Progenitor cell of endocrine pancreas (in vitro differentiated cells): ENCODE data around the gene SPOCK1. TPM values are rescaled to one million over a fixed set of nuclear protein-coding genes. Genes with fewer than 3 reads are reported as not detected.

Experiments used
- DNase-seq: peaks from one replicate; pipeline ENCODE4 v3.0.0; 2021; ENCODE audit warnings: low spot score; ENCODE audit not compliant: unreplicated experiment
- H3K27ac Mint-ChIP-seq: 2 replicates; pipeline ENCODE4 v1.8.0; 2021; ENCODE audit warnings: mild to moderate bottlenecking, moderate library complexity, mixed read lengths
- H3K27me3 Mint-ChIP-seq: 2 replicates; pipeline ENCODE4 v1.8.0; 2021; ENCODE audit warnings: mixed read lengths
- H3K36me3 Mint-ChIP-seq: 2 replicates; pipeline ENCODE4 v1.8.0; 2022; ENCODE audit warnings: mixed read lengths; ENCODE audit not compliant: insufficient read depth
- H3K4me1 Mint-ChIP-seq: 2 replicates; pipeline ENCODE4 v1.8.0; 2021; ENCODE audit warnings: low read depth, mixed read lengths
- H3K4me3 Mint-ChIP-seq: 2 replicates; pipeline ENCODE4 v1.8.0; 2021; ENCODE audit warnings: low read depth, mild to moderate bottlenecking, moderate library complexity, mixed read lengths
- H3K9me3 Mint-ChIP-seq: 2 replicates; pipeline ENCODE4 v1.8.0; 2021; ENCODE audit warnings: low read depth, mixed read lengths
- total RNA-seq: library from RNA; stranded (reverse); gene quantifications from 2 replicates; pipeline ENCODE4 v1.2.1, GENCODE V29; 2021
- TF ChIP-seq, protein P1 (sequence below): fragments of 200-600 bp; sonication (generic); IDR thresholded peaks from one replicate; pipeline ENCODE4 v1.5.0; 2021; ENCODE audit warnings: antibody characterized with exemption, mild to moderate bottlenecking; ENCODE audit not compliant: unreplicated experiment

The SPOCK1 gene
- total RNA-seq, 1 donor from 2014 or later, result 41.4 TPM

DNA sequence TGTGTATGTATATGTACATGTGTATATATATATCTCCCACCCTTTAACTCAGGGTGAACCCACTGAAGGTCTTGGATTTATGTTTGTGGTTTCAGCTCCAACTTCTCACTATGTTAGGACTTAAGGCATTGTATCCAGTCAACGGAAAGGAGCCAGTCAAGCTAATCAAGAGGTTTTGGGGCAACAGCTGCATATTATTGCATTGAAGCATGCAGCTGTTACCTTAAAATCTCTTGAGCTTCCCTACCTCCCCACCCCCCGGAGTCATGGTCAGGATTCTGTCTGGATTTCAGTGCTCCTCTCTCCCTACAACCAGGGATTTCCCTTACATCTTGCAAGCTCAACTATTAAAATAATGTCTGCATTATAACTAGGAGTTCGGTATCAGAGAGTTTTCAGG lies 399.5 kb downstream of the SPOCK1 start:
- no peak overlapping the region for H3K27ac Mint-ChIP-seq
- no peak overlapping the region for H3K4me3 Mint-ChIP-seq
- H3K36me3 Mint-ChIP-seq, result no peaks in the 10 kb centered on the region
- TF ChIP-seq, protein P1, sequence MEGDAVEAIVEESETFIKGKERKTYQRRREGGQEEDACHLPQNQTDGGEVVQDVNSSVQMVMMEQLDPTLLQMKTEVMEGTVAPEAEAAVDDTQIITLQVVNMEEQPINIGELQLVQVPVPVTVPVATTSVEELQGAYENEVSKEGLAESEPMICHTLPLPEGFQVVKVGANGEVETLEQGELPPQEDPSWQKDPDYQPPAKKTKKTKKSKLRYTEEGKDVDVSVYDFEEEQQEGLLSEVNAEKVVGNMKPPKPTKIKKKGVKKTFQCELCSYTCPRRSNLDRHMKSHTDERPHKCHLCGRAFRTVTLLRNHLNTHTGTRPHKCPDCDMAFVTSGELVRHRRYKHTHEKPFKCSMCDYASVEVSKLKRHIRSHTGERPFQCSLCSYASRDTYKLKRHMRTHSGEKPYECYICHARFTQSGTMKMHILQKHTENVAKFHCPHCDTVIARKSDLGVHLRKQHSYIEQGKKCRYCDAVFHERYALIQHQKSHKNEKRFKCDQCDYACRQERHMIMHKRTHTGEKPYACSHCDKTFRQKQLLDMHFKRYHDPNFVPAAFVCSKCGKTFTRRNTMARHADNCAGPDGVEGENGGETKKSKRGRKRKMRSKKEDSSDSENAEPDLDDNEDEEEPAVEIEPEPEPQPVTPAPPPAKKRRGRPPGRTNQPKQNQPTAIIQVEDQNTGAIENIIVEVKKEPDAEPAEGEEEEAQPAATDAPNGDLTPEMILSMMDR, result no peak
- no peaks in the 10 kb centered on the region for H3K9me3 Mint-ChIP-seq
- peaks cover 3% of the 10 kb centered on the region for H3K27me3 Mint-ChIP-seq
- H3K4me1 Mint-ChIP-seq, result no peaks in the 10 kb centered on the region
- no peak for DNase-seq

DNA sequence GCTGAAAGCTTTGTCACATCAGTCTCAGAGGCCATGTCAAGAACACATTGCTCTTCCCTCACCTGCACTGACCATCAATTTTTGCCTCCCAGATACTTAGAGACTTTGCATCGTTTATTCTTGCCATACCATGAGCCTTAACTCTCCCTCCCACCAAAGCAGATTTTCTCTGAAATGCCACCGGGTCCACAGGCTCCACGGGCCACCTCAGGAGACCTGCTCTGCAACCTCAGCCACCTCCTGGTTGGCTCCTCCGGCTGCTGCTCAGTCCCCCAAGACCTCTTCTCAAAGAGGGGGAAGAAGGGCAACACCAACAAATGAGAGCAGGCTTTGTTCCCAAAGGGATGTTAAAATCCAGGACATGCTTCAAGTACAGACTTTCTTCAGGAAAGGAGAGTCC lies 400.5 kb downstream of the SPOCK1 start:
- Mint-ChIP-seq H3K9me3 (no peaks in the 10 kb centered on the region), H3K27ac (no peak overlapping the region)

DNA sequence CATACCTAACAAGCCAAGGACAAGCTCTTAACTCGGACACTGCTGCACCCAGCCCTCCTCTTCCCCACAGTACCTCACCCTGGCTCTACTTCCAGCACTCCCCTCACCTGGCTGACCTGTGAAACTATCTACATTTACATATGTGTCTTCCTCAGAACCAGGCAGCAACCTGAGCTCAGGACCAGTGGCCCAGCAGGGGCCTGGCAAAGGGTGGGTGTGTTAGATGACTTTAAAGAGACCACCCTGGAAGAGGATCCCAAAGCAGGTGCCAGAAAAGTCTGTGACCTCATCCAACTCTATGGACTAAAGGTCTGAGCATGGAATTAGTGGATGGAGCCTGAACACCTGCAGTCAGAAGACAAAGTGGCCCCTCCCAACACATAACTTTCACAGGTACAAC lies 400.9 kb downstream of the SPOCK1 start:
- DNase-seq, result no peak
- H3K9me3 Mint-ChIP-seq, result no peaks in the 10 kb centered on the region
- no peak overlapping the region for H3K4me3 Mint-ChIP-seq
- H3K36me3 Mint-ChIP-seq, result no peaks in the 10 kb centered on the region
- peaks cover 7% of the 10 kb centered on the region for H3K27me3 Mint-ChIP-seq
- TF ChIP-seq, protein P1, result no peak
- H3K4me1 Mint-ChIP-seq, result no peaks in the 10 kb centered on the region
- no peak overlapping the region for H3K27ac Mint-ChIP-seq

More for the DNA sequence above, 400.5 kb downstream of the SPOCK1 start:
- Mint-ChIP-seq H3K4me1 (no peaks in the 10 kb centered on the region), H3K4me3 (no peak overlapping the region), H3K36me3 (no peaks in the 10 kb centered on the region), H3K27me3 (peaks cover 3% of the 10 kb centered on the region)
- no peak for DNase-seq
- TF ChIP-seq, protein P1, result no peak

DNA sequence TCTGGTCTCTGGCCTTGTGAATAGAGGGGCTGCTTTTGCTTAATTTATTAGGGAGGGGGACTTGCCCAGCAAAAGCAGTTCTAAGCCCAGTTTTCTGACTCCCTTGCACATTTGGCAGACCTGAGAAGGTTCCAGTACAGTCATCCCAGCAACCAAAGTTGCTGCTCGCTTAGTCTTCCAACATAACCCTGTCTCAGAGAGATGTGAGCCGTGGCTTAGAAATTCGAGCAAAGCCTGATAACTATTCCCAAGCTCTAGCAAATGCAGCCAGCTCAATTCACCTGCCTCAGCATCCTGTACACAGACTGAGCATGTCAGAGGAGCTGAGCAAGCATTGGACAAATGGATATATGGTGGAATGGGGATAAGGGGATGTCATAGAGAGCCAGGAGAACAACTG lies 401.9 kb downstream of the SPOCK1 start:
- DNase-seq, result no peak
- H3K9me3 Mint-ChIP-seq, result no peaks in the 10 kb centered on the region
- H3K36me3 Mint-ChIP-seq, result no peaks in the 10 kb centered on the region
- TF ChIP-seq, protein P1, result no peak
- no peaks in the 10 kb centered on the region for H3K4me1 Mint-ChIP-seq
- H3K27ac Mint-ChIP-seq, result no peak overlapping the region
- H3K27me3 Mint-ChIP-seq, result peaks cover 7% of the 10 kb centered on the region
- no peak overlapping the region for H3K4me3 Mint-ChIP-seq

DNA sequence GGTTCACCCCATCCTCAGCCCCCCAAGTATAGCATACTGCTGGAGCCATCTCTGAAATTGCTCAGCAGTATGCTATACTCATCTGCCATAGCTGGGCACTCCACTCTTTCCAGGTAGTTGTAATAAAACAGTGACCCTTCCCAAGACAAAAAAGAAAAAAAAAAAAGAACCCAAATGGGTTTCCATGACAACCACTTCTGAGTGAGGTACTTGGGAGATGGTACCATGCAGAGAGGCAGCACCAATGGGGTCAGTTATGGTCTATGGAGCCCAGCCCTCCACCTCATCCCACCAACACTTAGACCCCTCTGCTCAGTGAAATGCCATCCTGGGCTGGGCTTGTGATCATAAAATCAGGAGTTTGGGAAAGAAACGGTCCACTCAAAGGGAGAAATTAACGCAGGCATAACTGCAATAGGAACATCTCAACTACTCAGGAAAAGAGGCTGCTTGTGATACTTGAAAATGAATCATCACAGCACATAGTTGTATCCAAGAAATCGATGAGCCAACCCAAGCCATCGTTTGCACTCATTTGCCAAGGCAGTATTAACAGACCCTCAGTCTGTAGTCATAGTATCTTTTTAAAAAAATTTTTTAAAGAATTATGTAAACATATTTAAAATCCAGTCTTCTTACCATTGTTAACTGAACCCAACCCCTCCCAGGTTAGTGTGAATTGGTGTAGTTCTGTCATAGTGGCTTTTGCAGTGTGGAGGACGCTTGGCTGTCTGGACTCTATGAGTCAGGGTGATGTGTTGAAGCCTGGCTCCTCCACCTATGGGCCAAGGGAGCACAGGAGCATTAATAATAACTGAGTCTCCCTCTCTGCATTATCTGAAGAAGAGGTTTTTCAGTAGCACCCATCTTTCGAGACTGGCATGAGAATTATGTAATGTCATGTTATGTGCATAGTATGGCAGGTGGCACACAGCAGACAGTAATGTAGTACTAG lies 402.7 kb downstream of the SPOCK1 start:
- H3K4me3 Mint-ChIP-seq, result no peak overlapping the region
- no peaks in the 10 kb centered on the region for H3K36me3 Mint-ChIP-seq
- H3K9me3 Mint-ChIP-seq, result no peaks in the 10 kb centered on the region
- TF ChIP-seq, protein P1, result no peak
- peaks cover 7% of the 10 kb centered on the region for H3K27me3 Mint-ChIP-seq
- DNase-seq, result no peak
- no peak overlapping the region for H3K27ac Mint-ChIP-seq
- H3K4me1 Mint-ChIP-seq, result no peaks in the 10 kb centered on the region
